Prostate gland (tissue), 2 donors: ENCODE data around the gene JARID2. TPM values are rescaled to one million over a fixed set of nuclear protein-coding genes. Genes with fewer than 3 reads are reported as not detected.
A peak's percentile ranks its signal among the peaks of the same experiment; 100 is the strongest.

ENCODE experiments used
- DNase-seq: peaks from one replicate; pipeline ENCODE4 v3.0.0-alpha.2; 2019; ENCODE audit warnings: low spot score
- H3K27ac ChIP-seq, 2 donors: fragments of 200-600 bp; sonication (generic); 2 replicates each; pipeline ENCODE4 v1.5.1; 2017 to 2019
- H3K27me3 ChIP-seq: fragments of 200-600 bp; sonication (generic); replicated peaks from 2 replicates; pipeline ENCODE4 v1.5.1; 2019; ENCODE audit not compliant: insufficient read depth
- H3K36me3 ChIP-seq, 2 donors: fragments of 200-600 bp; sonication (generic); 1 replicate in 1 of 2; 2 replicates in 1 of 2; pipeline versions ENCODE4 v1.5.1 to v1.8.1; 2017 to 2019
- H3K4me1 ChIP-seq: fragments of 200-600 bp; sonication (generic); replicated peaks from 2 replicates; pipeline ENCODE4 v1.5.1; 2019
- H3K4me3 ChIP-seq, 2 donors: fragments of 200-600 bp; sonication (generic); 2 replicates each; pipeline ENCODE4 v1.5.1; 2017 to 2019
- H3K9me3 ChIP-seq: fragments of 200-600 bp; sonication (generic); 2 replicates; pipeline ENCODE4 v1.5.1; 2017
- CTCF ChIP-seq, 4 experiments: fragments of 200-600 bp in 2 of 4; fragments of 450-650 bp in 2 of 4; sonication (generic) in 2 of 4; IDR thresholded peaks; 1 replicate in 3 of 4; 2 replicates in 1 of 4; pipeline ENCODE4 v1.5.1; 2016 to 2019; ENCODE audit warnings: antibody characterized with exemption in 4 of 4, mild to moderate bottlenecking in 2 of 4, moderate library complexity in 2 of 4
- POLR2A ChIP-seq: fragments of 450-650 bp; IDR thresholded peaks from one replicate; pipeline ENCODE4 v1.6.1; 2016; ENCODE audit warnings: antibody characterized with exemption, mild to moderate bottlenecking
- POLR2AphosphoS5 ChIP-seq: sonication (generic); formaldehyde crosslinking; IDR thresholded peaks from one replicate; pipeline ENCODE4 v1.6.1; 2017; ENCODE audit warnings: antibody characterized with exemption
- WGBS: methylation state at CpG from one replicate; pipeline ENCODE4 v1.1.5; 2018; 5-methylcytosine and 5-hydroxymethylcytosine counted together
- intact Hi-C: fragments of 100-400 bp; cut with DNase I; formaldehyde crosslinking; loops from one replicate; pipeline ENCODE4 v1.14.2; 2022
- total RNA-seq, 2 donors: library from RNA; depleted of rRNA; stranded (reverse); fragments of >200 nt; gene quantifications; one replicate each; pipeline ENCODE4 v1.1.0, GENCODE V29; 2016

The JARID2 gene
- total RNA-seq, 2 donors from 2014 or later, result 7.7 to 35.4 TPM

DNA sequence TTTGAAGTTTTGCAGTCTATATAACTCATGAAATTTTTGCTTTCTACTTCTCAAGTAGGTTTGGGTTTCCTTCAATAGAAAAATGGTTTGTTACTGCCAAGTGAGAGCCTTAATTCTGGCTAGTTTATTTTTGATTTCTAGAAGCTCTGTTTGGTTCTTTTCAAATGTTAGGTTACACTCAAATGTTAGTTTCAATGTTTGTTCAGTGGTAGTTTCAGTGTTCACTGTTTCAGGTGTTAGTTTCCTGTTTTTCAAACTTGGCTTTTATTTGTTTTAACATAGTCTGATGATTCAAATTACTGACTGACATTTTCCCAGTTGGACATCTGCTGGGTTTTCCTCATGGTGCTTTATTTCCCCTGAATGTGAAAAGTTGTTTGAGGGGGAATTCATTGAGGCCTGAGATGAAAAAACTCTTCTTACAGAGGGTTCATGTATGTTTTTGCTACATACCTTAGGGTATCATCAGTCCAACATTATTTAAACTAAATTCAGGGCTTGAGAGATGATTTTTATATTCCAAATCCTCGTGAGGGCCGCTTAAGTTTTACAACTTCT lies 189.0 kb downstream of the JARID2 start:
- intact Hi-C loops, result no loop called here
- no peak for DNase-seq
- Histone ChIP-seq H3K36me3 (no peaks in the 10 kb centered on the region), H3K9me3 (no peaks in the 10 kb centered on the region), H3K27me3 (no peaks in the 10 kb centered on the region), H3K4me1 (peaks cover 10% of the 10 kb centered on the region), H3K4me3 (no peak overlapping the region), H3K27ac (no peak overlapping the region)
- TF ChIP-seq CTCF (IDR thresholded peaks at IDR 0.05) (no peak), POLR2AphosphoS5 (no peak), POLR2A (no peak)
- 99% methylated on average over 2 of the region's 2 CpGs for WGBS

DNA sequence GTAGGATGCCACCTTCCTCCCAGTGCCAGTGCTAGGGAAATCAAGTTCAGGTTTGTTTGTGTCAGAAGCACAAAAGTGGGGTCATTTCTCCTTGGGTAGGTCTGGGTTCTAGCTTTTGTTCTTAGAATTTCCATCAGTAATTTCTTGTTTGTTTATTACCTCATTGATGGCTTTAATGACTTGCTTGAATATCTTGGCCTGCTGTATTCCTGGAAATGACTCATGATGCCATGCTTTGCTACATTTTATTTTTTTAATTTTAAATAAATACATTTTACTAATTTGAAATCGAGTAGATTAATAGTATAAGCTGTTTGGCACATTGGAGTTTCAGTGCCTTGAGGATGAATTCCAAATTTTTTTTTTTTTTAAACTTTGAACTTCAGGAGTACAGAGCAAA lies 189.6 kb downstream of the JARID2 start:
- no peak for DNase-seq

DNA sequence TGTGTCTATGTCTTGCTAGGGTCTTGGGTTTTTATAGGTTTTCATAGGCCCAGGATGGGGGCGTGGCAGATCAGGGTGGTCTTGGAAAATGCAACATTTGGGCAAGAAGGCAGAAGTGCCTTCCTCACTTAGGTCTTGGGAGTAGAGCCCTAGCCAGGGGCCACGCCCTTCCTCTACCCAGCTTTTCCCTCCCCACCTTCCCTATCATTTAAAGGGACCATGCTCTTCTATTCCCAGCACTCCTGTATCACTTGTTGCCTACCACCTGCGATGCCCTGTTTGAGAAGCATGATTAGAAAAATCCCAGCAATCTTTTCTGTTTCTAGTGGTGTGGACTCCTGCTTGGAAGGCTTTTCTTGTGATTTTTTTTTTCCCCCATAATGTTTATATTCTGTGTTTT lies 190.6 kb downstream of the JARID2 start:
- intact Hi-C loops, result no loop called here
- no peaks in the 10 kb centered on the region for H3K9me3 ChIP-seq
- no peak for DNase-seq
- WGBS, result 98% methylated on average over 3 of the region's 3 CpGs
- H3K27me3 ChIP-seq, result no peaks in the 10 kb centered on the region
- no peak overlapping the region for H3K27ac ChIP-seq
- H3K4me1 ChIP-seq, result peaks cover 9% of the 10 kb centered on the region
- H3K4me3 ChIP-seq, result no peak overlapping the region
- H3K36me3 ChIP-seq, result no peaks in the 10 kb centered on the region
- no peak for TF ChIP-seq POLR2AphosphoS5
- no peak for TF ChIP-seq POLR2A
- TF ChIP-seq CTCF (IDR thresholded peaks at IDR 0.05), result no peak

More for the DNA sequence above, 189.6 kb downstream of the JARID2 start:
- WGBS, result 93% methylated on average over 1 of the region's 1 CpG
- TF ChIP-seq CTCF (IDR thresholded peaks at IDR 0.05) (no peak), POLR2A (no peak), POLR2AphosphoS5 (no peak)
- Histone ChIP-seq H3K27ac (no peak overlapping the region), H3K36me3 (no peaks in the 10 kb centered on the region), H3K4me3 (no peak overlapping the region), H3K4me1 (peaks cover 10% of the 10 kb centered on the region), H3K27me3 (no peaks in the 10 kb centered on the region), H3K9me3 (no peaks in the 10 kb centered on the region)
- intact Hi-C loops, result no loop called here

- H3K9me3 ChIP-seq, result no peaks in the 10 kb centered on the region
- no peaks in the 10 kb centered on the region for H3K27me3 ChIP-seq
- H3K4me3 ChIP-seq, result no peak overlapping the region
- no peak for DNase-seq
- peaks cover 7% of the 10 kb centered on the region for H3K4me1 ChIP-seq
- WGBS, result 88% methylated on average over 3 of the region's 3 CpGs
- intact Hi-C loops, result no loop called here
- TF ChIP-seq POLR2AphosphoS5 (no peak), POLR2A (no peak), CTCF (IDR thresholded peaks at IDR 0.05) (no peak)
- no peaks in the 10 kb centered on the region for H3K36me3 ChIP-seq
- H3K27ac ChIP-seq, result no peak overlapping the region
Observed at GRCh38 chr6:15437090-15437635, 191.3 kb downstream of the JARID2 start.

DNA sequence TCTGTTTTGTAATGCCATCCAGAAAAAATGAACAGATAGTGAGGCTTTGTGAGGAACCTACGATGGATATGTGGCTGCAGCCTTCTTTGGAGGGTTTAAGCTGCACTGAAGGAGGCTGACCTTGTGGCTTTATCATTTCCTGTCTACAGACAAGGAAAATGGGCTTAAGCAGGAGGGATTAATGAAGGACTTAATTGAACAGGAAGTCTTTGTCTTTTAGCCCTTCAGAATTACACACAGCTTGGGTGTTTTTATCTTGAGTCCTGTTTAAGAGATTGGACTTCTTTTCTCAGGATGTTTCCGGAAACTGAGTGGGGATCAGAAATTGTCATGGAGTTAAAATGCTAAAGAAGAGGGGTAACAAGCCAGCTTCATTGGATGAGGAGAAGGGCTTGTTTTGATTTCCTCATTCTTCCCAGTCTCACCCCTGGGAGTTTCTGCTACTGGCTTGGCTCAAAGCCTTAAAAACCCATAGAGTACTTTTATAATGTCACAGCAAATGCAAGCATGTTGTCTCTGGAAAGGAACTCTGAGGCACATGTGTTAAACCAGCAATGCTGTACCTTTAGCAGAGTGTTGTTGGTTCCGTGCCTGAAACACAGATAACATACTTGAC lies 193.6 kb downstream of the JARID2 start:
- H3K4me1 ChIP-seq, result peaks cover 2% of the 10 kb centered on the region
- TF ChIP-seq POLR2A (no peak), POLR2AphosphoS5 (peak; percentile 51)
- H3K27me3 ChIP-seq, result no peaks in the 10 kb centered on the region
- intact Hi-C loops, result loop anchor here (5.0 kb wide), 2 partner anchors 53 to 192 kb away; partner anchors contain the start of gene JARID2
- H3K27ac ChIP-seq, result no peak overlapping the region
- DNase-seq, result no peak
- no peak overlapping the region for H3K4me3 ChIP-seq
- H3K9me3 ChIP-seq, result no peaks in the 10 kb centered on the region
- WGBS, result 79% methylated on average over 3 of the region's 3 CpGs
- no peaks in the 10 kb centered on the region for H3K36me3 ChIP-seq
